GM20000 (cell line): ENCODE results near the gene APLNR.

ENCODE experiments used
- DNase-seq: peaks from one replicate; pipeline ENCODE4 v3.0.0; 2012; ENCODE audit warnings: low spot score
- CTCF ChIP-seq: IDR thresholded peaks from 2 replicates; pipeline ENCODE4 v1.5.1; 2012; ENCODE audit warnings: mild to moderate bottlenecking, control low read depth; ENCODE audit errors: extremely low read depth, missing control alignments

Gene APLNR

DNA sequence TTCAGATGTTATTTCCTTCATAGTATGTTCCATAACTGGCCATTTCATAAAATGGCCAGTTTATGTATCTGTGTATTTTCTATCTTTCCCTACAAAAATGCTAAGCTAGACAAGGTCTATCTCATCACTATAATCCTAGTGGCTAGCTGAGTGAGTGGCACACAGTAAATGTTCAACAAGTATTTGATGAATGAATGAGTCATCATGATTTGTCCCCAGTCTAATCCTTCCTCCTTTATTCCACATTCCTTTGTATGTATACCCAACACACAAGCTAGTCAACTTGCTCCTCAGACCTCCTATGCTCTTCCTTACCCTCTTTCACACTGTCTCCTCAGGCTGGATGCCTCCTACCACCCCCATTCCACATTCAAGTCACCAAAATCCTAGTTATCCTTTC, 12.5 kb downstream of the APLNR start:
- DNase-seq = no peak
- TF ChIP-seq CTCF = no peak

- no peak for DNase-seq
- TF ChIP-seq CTCF = no peak
These were observed 12.9 kb downstream of the APLNR start for GRCh38 chr11:57224128-57224527.

DNA sequence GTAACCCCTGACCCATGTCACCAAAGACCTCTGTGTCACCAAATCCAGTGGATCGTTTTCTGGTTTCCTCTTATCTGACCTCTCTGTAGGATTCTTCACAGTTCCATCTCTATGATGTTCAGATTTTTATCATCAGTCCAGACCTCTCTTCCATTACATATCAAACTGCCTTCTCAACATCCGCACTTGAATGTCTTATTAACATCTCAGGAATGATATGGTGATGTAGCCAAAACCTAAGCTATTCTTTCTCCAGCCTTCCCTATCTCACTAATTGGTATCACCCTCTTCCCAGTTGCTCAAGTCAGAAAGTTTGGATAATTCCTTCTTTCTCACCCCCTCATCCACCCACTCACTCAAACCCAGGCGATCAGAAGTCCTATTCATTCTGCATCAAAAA, 13.4 kb downstream of the APLNR start:
- DNase-seq = no peak
- no peak for TF ChIP-seq CTCF

DNA sequence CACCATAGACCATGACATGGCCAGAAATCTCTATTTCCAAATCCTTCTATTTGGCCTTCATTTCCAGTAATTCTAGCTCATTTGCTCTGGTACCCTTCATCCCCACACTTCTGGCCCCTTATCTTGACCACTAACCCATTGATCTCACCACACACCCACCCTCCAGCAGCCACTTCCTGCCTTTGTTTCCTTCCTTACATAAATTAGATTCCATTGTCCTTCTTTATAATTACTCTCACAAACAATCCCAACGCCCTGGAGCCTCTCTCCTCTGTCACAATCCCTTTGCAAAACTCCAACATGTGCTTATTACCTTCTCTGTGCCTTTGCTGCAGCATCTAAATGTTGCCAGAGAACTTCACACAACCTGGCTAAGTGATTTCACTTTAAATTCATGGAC, 14.8 kb downstream of the APLNR start:
- no peak for DNase-seq
- TF ChIP-seq CTCF = no peak

- DNase-seq = no peak
- TF ChIP-seq CTCF = no peak
These were observed 17.9 kb downstream of the APLNR start for GRCh38 chr11:57219021-57219627.

GRCh38 chr11:57217053-57217452, 20.0 kb downstream of the APLNR start:
- TF ChIP-seq CTCF = no peak
- DNase-seq = no peak

- TF ChIP-seq CTCF = no peak
- no peak for DNase-seq
These were observed 20.6 kb downstream of the APLNR start for GRCh38 chr11:57216463-57216862.
